ENCODE data around the gene NIT2. TPM values are rescaled to one million over a fixed set of nuclear protein-coding genes. Genes with fewer than 3 reads are reported as not detected.

NIT2 gene
- total and polyA plus RNA-seq, 9 donors, result 23.9 to 30.9 (median 27.0) TPM

DNA sequence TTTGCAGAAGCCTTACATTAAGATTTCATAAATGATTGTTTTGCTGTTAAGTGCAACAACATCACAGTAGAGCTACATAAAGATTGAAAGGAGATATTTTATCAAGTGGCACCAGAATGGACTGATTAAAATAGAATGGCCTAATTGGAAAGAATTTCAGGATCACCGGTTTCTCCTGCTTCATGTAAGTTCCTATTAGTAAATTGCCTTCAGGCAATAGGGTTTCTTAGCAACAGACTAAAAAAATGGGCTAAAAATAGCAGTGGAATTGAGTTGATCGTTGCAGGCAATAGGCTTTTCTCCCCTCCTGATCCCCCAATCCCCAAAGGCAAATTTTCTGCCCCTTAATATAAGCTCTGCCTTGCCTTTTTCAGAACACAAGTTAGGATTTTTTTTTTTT lies 67.7 kb downstream of the NIT2 start:
- Histone ChIP-seq H3K4me1 (ENCODE audit: control insufficient read depth, insufficient read depth, low read length) (peaks cover 9% of the 10 kb centered on the region), H3K4me3 (ENCODE audit: low read length) (peak overlapping the region; percentile 87), H3K36me3 (ENCODE audit: control insufficient read depth, insufficient read depth, low read length) (no peaks in the 10 kb centered on the region), H3K27ac (ENCODE audit: low read length) (peak overlapping the region; percentile 99), H3K9me3 (replicated peaks; ENCODE audit: control insufficient read depth, low read depth, low read length) (peaks cover 2% of the 10 kb centered on the region), H3K27me3 (ENCODE audit: control insufficient read depth, insufficient read depth, low read length) (no peaks in the 10 kb centered on the region)
- peak; percentile 89 for DNase-seq
- WGBS (ENCODE audit: insufficient coverage), result no CpG with 5 or more reads among the region's 2 CpGs

DNA sequence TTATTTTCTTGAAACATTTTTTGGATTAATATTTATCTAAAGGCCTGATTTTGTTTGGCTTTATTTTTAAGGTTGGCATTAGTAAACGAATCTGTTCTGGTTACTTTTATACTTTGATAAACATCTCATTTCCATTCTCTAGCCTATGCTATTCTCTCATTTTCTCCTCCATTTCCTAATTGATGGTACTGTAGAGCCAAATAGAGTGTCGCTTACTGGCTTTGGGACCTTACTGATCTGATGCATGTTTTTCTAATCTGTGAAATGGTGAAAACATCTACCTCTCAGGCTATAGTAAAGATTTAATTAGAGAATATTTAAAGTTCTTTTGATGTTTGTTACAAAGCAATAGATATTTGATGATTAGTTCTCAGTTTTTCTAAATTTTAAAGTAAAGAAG lies 68.3 kb downstream of the NIT2 start:
- DNase-seq, result peak; percentile 49
- peak overlapping the region; percentile 99 for H3K27ac ChIP-seq (ENCODE audit: low read length)
- H3K36me3 ChIP-seq (ENCODE audit: control insufficient read depth, insufficient read depth, low read length), result no peaks in the 10 kb centered on the region
- H3K4me3 ChIP-seq (ENCODE audit: low read length), result peak overlapping the region; percentile 87
- no CpG with 5 or more reads among the region's 2 CpGs for WGBS (ENCODE audit: insufficient coverage)
- peaks cover 8% of the 10 kb centered on the region for H3K9me3 ChIP-seq (replicated peaks; ENCODE audit: control insufficient read depth, low read depth, low read length)
- H3K4me1 ChIP-seq (ENCODE audit: control insufficient read depth, insufficient read depth, low read length), result peaks cover 9% of the 10 kb centered on the region
- H3K27me3 ChIP-seq (ENCODE audit: control insufficient read depth, insufficient read depth, low read length), result no peaks in the 10 kb centered on the region

DNA sequence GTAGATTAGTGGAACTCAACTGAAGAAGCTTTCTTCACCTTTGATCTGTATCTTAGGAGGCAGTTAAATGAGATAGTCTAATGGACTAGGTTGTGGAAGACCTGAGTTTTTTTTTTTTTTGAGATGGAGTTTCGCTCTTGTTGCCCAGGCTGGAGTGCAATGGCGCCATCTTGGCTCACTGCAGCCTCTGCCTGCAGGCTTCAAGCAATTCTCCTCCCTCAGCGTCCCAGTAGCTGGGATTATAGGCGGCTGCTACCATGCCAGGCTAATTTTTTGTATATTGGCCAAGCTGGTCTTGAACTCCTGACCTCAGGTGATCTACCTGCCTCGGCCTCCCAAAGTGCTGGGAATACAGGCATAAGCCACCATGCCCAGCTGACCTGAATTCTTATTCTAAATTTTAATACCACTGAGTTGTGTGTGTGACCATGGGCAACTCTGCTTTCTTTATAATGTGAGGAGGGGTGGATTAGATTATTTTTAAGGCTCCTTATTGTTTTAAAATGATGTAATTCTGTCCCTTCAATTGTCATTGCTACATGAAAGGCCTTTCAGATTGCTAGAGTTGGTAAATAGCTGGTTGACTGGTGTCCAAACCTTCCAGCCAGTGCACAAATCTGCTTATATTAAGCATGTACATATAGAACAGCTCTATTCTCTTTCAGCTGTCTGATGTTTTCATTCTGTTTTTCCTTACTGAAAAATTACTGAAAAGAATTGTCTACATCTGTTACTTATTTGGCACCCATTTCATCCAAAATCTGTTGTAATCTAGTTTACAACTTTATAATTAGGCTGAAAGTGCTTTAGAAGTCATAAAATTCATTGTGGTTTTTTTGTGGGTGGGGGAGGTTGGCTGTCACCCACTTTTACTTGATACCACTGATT lies 69.0 kb downstream of the NIT2 start:
- H3K27me3 ChIP-seq (ENCODE audit: control insufficient read depth, insufficient read depth, low read length), result no peaks in the 10 kb centered on the region
- peak; percentile 17 for DNase-seq
- no peak overlapping the region for H3K4me3 ChIP-seq (ENCODE audit: low read length)
- H3K36me3 ChIP-seq (ENCODE audit: control insufficient read depth, insufficient read depth, low read length), result no peaks in the 10 kb centered on the region
- H3K9me3 ChIP-seq (replicated peaks; ENCODE audit: control insufficient read depth, low read depth, low read length), result peaks cover 15% of the 10 kb centered on the region
- 28% methylated on average over 2 of the region's 5 CpGs for WGBS (ENCODE audit: insufficient coverage)
- H3K4me1 ChIP-seq (ENCODE audit: control insufficient read depth, insufficient read depth, low read length), result peaks cover 9% of the 10 kb centered on the region
- H3K27ac ChIP-seq (ENCODE audit: low read length), result no peak overlapping the region

DNA sequence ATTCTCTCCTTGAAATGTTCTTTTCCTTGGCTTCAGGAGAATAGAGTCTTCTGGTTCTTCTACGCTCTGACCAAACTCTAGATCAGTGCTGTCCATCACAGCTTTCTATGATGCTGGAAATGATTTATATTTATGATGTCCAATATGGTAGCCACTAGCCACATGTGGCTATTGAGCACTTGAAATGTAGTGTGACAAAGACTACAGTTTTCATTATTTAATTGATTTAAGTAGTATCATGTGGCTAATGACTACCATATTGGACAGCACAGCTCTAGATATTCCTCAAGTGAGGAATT lies 69.6 kb downstream of the NIT2 start:
- no peaks in the 10 kb centered on the region for H3K27me3 ChIP-seq (ENCODE audit: control insufficient read depth, insufficient read depth, low read length)
- H3K36me3 ChIP-seq (ENCODE audit: control insufficient read depth, insufficient read depth, low read length), result no peaks in the 10 kb centered on the region
- no CpG with 5 or more reads among the region's 1 CpG for WGBS (ENCODE audit: insufficient coverage)
- DNase-seq, result no peak
- peaks cover 15% of the 10 kb centered on the region for H3K9me3 ChIP-seq (replicated peaks; ENCODE audit: control insufficient read depth, low read depth, low read length)
- H3K27ac ChIP-seq (ENCODE audit: low read length), result no peak overlapping the region
- no peak overlapping the region for H3K4me3 ChIP-seq (ENCODE audit: low read length)
- H3K4me1 ChIP-seq (ENCODE audit: control insufficient read depth, insufficient read depth, low read length), result peaks cover 9% of the 10 kb centered on the region

DNA sequence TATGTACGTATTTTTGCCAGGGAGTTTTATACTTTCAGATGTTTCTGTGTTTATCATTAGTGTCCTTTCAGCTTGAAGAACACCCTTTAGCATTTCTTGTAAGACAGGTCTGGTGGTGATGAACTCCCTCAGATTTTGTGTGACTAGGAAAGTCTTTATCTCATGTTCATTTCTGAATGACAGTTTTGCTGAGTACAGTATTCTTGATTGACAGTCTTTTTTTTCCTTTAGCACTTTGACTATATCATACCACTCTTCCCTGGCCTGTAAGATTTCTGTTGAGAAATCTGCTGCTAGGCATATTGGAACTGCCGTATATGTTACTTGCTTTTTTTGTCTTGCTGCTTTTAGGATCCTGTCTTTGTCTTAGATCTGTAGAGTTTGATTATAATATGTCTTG lies 72.6 kb downstream of the NIT2 start:
- Histone ChIP-seq H3K36me3 (ENCODE audit: control insufficient read depth, insufficient read depth, low read length) (peaks cover 7% of the 10 kb centered on the region), H3K9me3 (replicated peaks; ENCODE audit: control insufficient read depth, low read depth, low read length) (peaks cover 28% of the 10 kb centered on the region), H3K4me1 (ENCODE audit: control insufficient read depth, insufficient read depth, low read length) (peaks cover 5% of the 10 kb centered on the region), H3K27me3 (ENCODE audit: control insufficient read depth, insufficient read depth, low read length) (no peaks in the 10 kb centered on the region), H3K27ac (ENCODE audit: low read length) (no peak overlapping the region), H3K4me3 (ENCODE audit: low read length) (no peak overlapping the region)
- WGBS (ENCODE audit: insufficient coverage), result no CpG with 5 or more reads among the region's 2 CpGs
- no peak for DNase-seq

DNA sequence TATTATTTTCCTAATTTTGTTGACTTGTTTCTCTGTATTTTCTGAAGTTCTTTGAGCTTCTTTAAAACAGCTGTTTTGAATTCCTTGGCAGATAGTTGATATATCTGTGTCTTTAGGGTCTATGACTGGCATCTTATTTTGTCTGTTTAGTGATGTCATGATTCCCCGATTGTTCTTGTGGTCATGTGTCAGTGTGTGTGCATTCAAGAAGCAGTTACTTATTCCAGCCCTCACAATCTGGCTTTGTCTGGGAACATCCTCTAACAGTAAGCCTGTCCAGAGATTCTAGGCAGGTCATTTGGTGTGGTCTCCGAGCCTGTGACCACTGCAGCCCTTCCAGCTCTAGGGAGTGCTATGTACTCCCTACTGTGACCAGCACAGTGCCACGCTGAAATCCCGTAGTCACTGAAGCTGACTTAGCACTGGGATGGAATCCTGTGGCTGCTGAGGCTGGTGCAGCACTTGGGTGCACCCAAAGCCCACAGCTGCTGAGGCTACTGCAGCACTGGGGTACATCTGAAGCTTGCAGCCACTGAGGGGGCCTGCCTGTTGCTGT lies 73.5 kb downstream of the NIT2 start:
- H3K9me3 ChIP-seq (replicated peaks; ENCODE audit: control insufficient read depth, low read depth, low read length), result peaks cover 28% of the 10 kb centered on the region
- H3K27ac ChIP-seq (ENCODE audit: low read length), result no peak overlapping the region
- H3K4me3 ChIP-seq (ENCODE audit: low read length), result no peak overlapping the region
- peaks cover 4% of the 10 kb centered on the region for H3K4me1 ChIP-seq (ENCODE audit: control insufficient read depth, insufficient read depth, low read length)
- peaks cover 9% of the 10 kb centered on the region for H3K36me3 ChIP-seq (ENCODE audit: control insufficient read depth, insufficient read depth, low read length)
- no peaks in the 10 kb centered on the region for H3K27me3 ChIP-seq (ENCODE audit: control insufficient read depth, insufficient read depth, low read length)
- DNase-seq, result no peak
- 86% methylated on average over 3 of the region's 4 CpGs for WGBS (ENCODE audit: insufficient coverage)

Other genes with a start within 250 kb of the NIT2 start
- gene FILIP1L, start 220.3 kb upstream of the NIT2 start, total RNA-seq, result 30.0 TPM
- 10 to 100 TPM; 36.3 to 72.9 (median 53.2) TPM for gene FILIP1L, start 220.3 kb upstream of the NIT2 start, polyA plus RNA-seq (ENCODE audit: insufficient read depth in 1 of 8, insufficient read length in 8 of 8, low replicate concordance in 1 of 8)
- gene TBC1D23, start 73.8 kb upstream of the NIT2 start, total RNA-seq, result 37.3 TPM
- 10 to 100 TPM; 27.0 to 34.7 (median 31.2) TPM for gene TBC1D23, start 73.8 kb upstream of the NIT2 start, polyA plus RNA-seq (ENCODE audit: insufficient read depth in 1 of 8, insufficient read length in 8 of 8, low replicate concordance in 1 of 8)
- gene TOMM70, start 66.3 kb downstream of the NIT2 start, total RNA-seq, result 54.3 TPM
- 10 to 100 TPM; 44.9 to 62.6 (median 50.4) TPM for gene TOMM70, start 66.3 kb downstream of the NIT2 start, polyA plus RNA-seq (ENCODE audit: insufficient read depth in 1 of 8, insufficient read length in 8 of 8, low replicate concordance in 1 of 8)
- gene LNP1, start 66.8 kb downstream of the NIT2 start, total RNA-seq, result 5.9 TPM
- 1 to 10 TPM; 5.5 to 8.2 (median 6.6) TPM for gene LNP1, start 66.8 kb downstream of the NIT2 start, polyA plus RNA-seq (ENCODE audit: insufficient read depth in 1 of 8, insufficient read length in 8 of 8, low replicate concordance in 1 of 8)
- 19.7 TPM for gene TMEM45A, start 157.9 kb downstream of the NIT2 start, total RNA-seq
- gene TMEM45A, start 157.9 kb downstream of the NIT2 start, polyA plus RNA-seq (ENCODE audit: insufficient read depth in 1 of 8, insufficient read length in 8 of 8, low replicate concordance in 1 of 8), result 10 to 100 TPM; 13.6 to 30.2 (median 16.3) TPM

Data from muscle of leg (tissue), 11 donors.